Activated naive CD8-positive, alpha-beta T cell treated with anti-CD3 and anti-CD28 coated beads for 36 hours (primary cell): Measurements from ENCODE around the gene CCDC24. TPM values are rescaled to one million over a fixed set of nuclear protein-coding genes. Genes with fewer than 3 reads are reported as not detected.

Source experiments
- DNase-seq: peaks from one replicate; pipeline ENCODE4 v3.0.0; 2021
- H3K27ac Mint-ChIP-seq: one replicate; pipeline ENCODE4 v1.8.0; 2022; ENCODE audit warnings: mild to moderate bottlenecking, moderate library complexity, mixed read lengths
- H3K27me3 Mint-ChIP-seq: one replicate; pipeline ENCODE4 v1.8.0; 2022; ENCODE audit warnings: mild to moderate bottlenecking, mixed read lengths
- H3K36me3 Mint-ChIP-seq: one replicate; pipeline ENCODE4 v1.8.0; 2021; ENCODE audit warnings: mild to moderate bottlenecking, mixed read lengths
- H3K4me1 Mint-ChIP-seq: one replicate; pipeline ENCODE4 v1.8.0; 2021; ENCODE audit warnings: mixed read lengths
- H3K4me3 Mint-ChIP-seq: one replicate; pipeline ENCODE4 v1.8.0; 2022; ENCODE audit warnings: mild to moderate bottlenecking, moderate library complexity, mixed read lengths
- H3K9me3 Mint-ChIP-seq: one replicate; pipeline ENCODE4 v1.8.0; 2022; ENCODE audit warnings: mixed read lengths
- total RNA-seq, 2 experiments: library from RNA; stranded (reverse); gene quantifications; one replicate each; pipeline ENCODE4 v1.2.3, GENCODE V29; 2021

CCDC24 gene
- total RNA-seq, 2 experiments from 2014 or later: 1.0 to 1.5 TPM

DNA sequence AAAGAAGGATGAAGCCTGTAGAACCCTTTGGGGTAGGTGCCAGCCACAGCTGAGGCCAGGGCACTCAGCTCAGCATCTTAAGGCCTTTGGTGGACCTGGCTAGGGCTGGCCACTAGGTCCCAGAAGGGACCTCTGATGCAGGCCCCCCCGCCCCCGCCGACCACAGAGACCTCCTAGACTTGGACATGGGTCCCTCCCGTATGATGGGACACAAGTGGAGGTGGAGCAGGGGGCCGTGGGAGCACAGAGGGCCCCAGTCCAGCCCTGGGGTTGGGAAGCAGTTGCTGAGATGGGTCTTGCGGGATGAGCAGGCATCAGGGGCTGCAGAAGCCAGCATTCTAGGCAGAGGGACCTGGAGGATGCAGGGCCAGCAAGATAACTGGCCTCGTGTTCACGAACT lies 9.2 kb upstream of the CCDC24 start:
- Mint-ChIP-seq H3K36me3 (peaks cover 33% of the 10 kb centered on the region), H3K4me1 (peaks cover 20% of the 10 kb centered on the region), H3K9me3 (no peaks in the 10 kb centered on the region), H3K27me3 (peaks cover 5% of the 10 kb centered on the region), H3K27ac (no peak overlapping the region), H3K4me3 (no peak overlapping the region)
- no peak for DNase-seq

DNA sequence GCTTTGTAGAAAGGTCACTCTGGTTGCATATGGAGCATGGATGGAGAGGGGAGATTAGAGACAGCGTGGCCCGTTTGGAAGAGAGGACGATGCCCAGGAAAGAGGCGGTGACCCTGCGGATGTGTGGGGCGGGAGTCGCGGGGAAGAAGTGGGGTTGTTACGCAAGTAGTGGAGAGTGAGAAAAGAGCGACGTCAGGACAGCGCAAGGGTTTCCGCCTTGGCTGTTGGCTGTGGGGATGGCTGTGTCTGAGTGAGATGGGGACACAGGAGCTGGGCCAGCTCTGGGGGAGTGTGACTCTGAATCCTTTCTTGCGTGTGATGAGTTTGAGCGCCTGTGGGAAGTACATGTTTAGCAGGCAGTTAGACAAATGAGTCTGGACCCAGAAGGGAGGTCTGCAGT lies 8.6 kb upstream of the CCDC24 start:
- Mint-ChIP-seq H3K27me3 (peaks cover 5% of the 10 kb centered on the region), H3K9me3 (no peaks in the 10 kb centered on the region), H3K27ac (no peak overlapping the region), H3K4me3 (no peak overlapping the region), H3K36me3 (peaks cover 28% of the 10 kb centered on the region), H3K4me1 (peaks cover 14% of the 10 kb centered on the region)
- no peak for DNase-seq

DNA sequence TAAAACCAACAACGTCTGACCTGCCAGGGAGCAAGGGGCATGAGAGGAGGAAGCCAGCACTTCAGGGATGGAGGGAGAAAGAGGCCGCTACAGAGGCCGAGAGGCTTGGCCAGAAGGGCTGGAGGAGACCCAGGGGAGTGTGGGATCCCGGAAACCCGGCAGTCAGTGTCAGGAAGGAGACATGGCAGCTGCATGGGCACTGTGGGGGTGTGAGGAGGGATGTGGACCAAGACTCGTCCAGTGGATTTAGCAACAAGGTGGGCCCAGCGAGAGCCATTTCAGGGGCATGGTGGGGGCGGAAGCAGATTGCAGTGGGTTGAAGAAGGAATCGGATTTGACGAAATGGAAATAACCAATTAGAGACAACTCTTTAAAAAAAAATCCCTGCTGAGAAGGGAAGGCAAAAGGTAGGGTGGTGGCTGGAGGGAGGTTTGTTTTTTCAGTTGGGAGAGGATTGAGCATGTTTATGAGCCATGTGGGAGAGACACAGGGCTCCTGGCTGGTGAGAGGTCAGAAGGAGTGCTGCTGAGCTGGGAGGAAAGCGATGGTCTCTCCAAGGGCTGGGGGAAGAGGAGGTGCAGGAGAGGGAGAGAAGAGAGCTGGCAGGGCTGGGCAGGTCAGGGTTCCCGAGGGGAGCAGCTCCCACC lies 8.0 kb upstream of the CCDC24 start:
- DNase-seq: no peak
- Mint-ChIP-seq H3K27ac (no peak overlapping the region), H3K36me3 (peaks cover 23% of the 10 kb centered on the region), H3K9me3 (no peaks in the 10 kb centered on the region), H3K4me3 (no peak overlapping the region), H3K4me1 (peaks cover 10% of the 10 kb centered on the region), H3K27me3 (peaks cover 5% of the 10 kb centered on the region)

DNA sequence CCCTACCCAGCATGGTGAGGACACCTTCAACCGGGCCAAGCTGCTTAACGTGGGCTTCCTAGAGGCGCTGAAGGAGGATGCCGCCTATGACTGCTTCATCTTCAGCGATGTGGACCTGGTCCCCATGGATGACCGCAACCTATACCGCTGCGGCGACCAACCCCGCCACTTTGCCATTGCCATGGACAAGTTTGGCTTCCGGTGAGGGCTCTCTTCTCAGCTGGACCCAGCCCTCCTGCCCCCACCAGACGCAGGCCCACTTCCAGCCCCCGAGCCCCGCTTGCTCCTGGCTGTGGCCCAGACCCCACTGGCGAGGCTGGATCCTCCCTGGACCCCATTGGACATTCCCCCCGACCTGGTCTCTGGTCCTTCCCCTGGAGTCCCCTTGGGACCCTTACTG lies 6.5 kb upstream of the CCDC24 start:
- no peak overlapping the region for H3K27ac Mint-ChIP-seq
- H3K4me3 Mint-ChIP-seq: no peak overlapping the region
- peaks cover 5% of the 10 kb centered on the region for H3K27me3 Mint-ChIP-seq
- H3K4me1 Mint-ChIP-seq: peaks cover 5% of the 10 kb centered on the region
- peaks cover 18% of the 10 kb centered on the region for H3K36me3 Mint-ChIP-seq
- H3K9me3 Mint-ChIP-seq: no peaks in the 10 kb centered on the region
- DNase-seq: no peak

DNA sequence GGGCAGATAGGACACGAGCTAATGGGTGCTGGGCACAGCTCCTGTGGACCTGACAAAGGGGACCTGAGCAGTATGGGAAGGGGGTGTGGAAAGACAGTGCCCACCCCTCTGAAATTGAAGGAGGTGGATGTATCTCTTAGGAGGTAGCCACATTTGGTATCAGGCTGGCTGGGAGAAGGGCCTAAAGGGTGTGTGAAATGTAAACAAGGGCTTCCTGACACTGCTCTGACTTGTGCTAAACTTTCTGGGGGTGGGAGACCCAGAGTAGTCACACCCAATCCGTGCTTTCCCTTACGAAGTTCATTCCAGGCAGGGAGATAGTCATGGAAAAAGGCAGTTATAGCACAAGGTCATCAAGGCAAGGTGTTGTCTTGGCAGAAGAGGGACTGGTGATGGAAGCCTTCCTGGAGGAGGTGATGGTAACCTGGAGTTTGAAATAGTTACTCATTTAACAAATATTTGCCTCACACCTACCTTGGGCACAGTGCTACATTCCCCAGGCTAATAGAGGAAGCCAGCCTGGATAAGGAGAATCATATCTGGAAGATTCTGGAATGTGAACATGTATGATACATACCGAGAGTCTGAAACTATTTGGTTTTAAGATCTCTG lies 5.3 kb upstream of the CCDC24 start:
- Mint-ChIP-seq H3K27me3 (no peaks in the 10 kb centered on the region), H3K36me3 (peaks cover 11% of the 10 kb centered on the region), H3K4me3 (no peak overlapping the region), H3K4me1 (peaks cover 3% of the 10 kb centered on the region), H3K9me3 (no peaks in the 10 kb centered on the region), H3K27ac (no peak overlapping the region)
- no peak for DNase-seq

DNA sequence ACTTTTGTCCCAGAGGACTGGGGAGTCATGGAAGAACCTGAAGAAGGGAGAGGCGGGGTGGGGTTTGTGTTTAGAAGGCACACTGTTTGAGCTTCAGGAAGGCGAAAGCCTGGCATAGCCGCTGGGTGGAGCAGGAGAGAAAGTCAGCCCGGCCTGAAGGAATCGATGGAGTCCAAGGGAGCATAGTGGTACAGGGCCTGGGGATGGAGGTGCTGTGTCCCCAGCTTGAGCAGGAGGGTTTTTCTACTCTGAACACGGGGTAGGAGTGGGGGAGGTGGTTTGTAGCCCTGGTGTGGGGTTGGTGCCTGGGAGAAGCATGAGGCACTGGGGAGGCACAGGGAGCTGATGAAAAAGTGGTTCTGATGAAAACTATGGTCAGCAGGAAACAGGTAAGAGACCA lies 4.7 kb upstream of the CCDC24 start:
- H3K4me1 Mint-ChIP-seq: peaks cover 7% of the 10 kb centered on the region
- DNase-seq: no peak

DNA sequence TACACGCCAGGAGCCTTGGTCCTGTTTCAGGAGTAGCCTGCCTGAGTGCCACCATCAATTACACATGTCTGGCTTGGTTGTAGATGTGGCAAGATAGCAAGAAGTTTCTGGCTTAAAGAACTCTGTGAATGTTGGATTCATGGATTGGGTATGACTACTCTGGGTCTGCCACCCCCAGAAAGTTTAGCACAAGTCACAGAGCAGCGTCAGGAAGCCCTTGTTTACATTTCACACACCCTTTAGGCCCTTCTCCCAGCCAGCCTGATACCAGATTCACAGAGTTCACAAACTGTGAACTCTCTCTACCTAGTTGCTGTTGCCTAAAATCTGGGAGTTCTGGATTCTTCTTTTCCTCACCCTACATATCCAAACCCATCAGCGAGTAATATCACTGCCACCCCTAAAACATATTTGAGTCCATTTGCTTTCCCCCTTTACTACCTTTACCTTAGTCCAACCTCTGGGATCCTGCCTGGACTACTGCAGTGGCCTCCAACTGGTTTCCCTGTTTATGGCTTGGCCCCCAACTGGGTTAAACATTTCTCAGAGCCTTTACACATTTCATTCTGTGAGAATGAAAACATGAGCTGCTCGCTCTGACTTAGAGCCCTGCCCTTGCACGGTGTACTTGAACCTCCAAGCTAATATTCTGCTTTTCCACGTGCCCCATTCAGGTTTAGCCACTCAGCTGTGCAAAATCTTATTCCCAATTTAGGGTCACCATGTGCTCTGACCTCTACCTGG lies 4.1 kb upstream of the CCDC24 start:
- Mint-ChIP-seq H3K9me3 (no peaks in the 10 kb centered on the region), H3K27ac (no peak overlapping the region), H3K27me3 (no peaks in the 10 kb centered on the region)

More for the DNA sequence above, 4.7 kb upstream of the CCDC24 start:
- Mint-ChIP-seq H3K27me3 (no peaks in the 10 kb centered on the region), H3K4me3 (no peak overlapping the region), H3K36me3 (peaks cover 11% of the 10 kb centered on the region), H3K27ac (no peak overlapping the region), H3K9me3 (no peaks in the 10 kb centered on the region)

DNA sequence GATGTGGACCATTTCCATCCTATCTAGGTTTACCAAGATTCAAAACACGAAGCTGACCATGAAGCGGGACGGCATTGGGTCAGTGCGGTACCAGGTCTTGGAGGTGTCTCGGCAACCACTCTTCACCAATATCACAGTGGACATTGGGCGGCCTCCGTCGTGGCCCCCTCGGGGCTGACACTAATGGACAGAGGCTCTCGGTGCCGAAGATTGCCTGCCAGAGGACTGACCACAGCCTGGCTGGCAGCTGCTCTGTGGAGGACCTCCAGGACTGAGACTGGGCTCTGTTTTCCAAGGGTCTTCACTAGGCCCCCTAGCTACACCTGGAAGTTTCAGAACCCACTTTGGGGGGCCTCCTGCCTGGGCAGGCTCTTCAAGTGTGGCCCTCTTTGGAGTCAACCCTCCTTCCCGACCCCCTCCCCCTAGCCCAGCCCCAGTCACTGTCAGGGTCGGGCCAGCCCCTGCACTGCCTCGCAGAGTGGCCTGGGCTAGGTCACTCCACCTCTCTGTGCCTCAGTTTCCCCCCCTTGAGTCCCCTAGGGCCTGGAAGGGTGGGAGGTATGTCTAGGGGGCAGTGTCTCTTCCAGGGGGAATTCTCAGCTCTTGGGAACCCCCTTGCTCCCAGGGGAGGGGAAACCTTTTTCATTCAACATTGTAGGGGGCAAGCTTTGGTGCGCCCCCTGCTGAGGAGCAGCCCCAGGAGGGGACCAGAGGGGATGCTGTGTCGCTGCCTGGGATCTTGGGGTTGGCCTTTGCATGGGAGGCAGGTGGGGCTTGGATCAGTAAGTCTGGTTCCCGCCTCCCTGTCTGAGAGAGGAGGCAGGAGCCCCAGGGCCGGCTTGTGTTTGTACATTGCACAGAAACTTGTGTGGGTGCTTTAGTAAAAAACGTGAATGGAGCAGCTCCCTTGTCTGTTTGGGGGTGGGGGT lies 864 bp upstream of the CCDC24 start:
- H3K27ac Mint-ChIP-seq: peak overlapping the region; percentile 38
- no peaks in the 10 kb centered on the region for H3K36me3 Mint-ChIP-seq
- no peak for DNase-seq
- peaks cover 13% of the 10 kb centered on the region for H3K4me1 Mint-ChIP-seq
- H3K4me3 Mint-ChIP-seq: peak overlapping the region; percentile 85
- H3K27me3 Mint-ChIP-seq: no peaks in the 10 kb centered on the region
- H3K9me3 Mint-ChIP-seq: no peaks in the 10 kb centered on the region

More for the DNA sequence above, 4.1 kb upstream of the CCDC24 start:
- H3K4me3 Mint-ChIP-seq: no peak overlapping the region
- peaks cover 11% of the 10 kb centered on the region for H3K36me3 Mint-ChIP-seq
- peaks cover 12% of the 10 kb centered on the region for H3K4me1 Mint-ChIP-seq
- DNase-seq: no peak

DNA sequence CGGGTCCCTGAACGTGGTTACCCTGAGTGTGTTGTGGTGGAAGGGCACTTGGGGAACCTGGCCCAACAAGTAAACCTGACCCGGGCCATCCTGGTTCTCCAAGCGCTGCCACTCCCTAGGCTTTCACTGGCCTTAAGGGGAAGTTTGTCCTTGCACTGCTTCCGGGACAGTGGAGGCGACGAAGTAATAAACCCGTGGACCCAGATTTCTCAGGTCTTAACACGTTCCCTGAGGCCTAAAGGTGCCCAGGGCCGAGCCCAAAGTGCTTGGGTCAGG lies 261 bp upstream of the CCDC24 start:
- peaks cover 13% of the 10 kb centered on the region for H3K4me1 Mint-ChIP-seq
- H3K27ac Mint-ChIP-seq: no peak overlapping the region
- no peaks in the 10 kb centered on the region for H3K27me3 Mint-ChIP-seq
- H3K4me3 Mint-ChIP-seq: peak overlapping the region; percentile 85
- no peak for DNase-seq
- H3K9me3 Mint-ChIP-seq: no peaks in the 10 kb centered on the region
- H3K36me3 Mint-ChIP-seq: no peaks in the 10 kb centered on the region

DNA sequence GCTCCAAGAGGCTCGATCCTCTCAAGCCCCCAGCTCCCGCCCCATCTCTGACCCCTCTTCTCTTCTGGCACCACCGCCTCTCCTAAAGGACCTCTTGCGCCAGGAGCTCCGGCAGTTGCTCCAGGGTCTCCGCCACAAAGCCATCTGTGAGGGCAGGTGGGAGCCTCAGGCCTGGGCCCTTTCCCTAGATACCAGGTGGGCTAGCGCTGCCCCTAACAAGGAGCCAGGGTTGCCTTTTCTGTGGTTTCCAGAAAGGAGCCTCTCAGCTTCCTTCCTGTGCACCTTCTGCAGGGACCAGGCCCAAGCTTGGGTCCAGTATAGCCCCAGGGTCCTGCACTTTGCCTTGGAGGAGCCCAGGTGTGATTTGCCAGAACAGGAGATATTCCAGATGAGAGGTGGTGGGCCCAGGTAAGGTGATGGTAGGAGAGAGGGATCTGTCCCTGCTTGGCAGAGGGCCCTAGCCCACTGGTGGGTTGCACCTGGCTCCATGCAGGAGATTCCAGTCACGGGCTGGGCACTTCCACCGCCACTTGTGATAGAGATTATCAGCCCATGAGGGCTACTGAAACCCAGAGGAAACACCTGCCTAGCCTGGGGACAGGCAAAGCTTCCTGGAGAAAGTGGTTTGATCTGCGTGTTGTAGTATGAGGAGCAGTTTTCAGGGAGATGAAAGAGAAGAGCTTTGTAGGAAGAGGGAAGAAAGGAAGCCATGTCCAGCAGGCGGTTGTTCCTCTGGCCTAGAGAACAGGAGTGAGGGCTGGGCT lies 1.0 kb downstream of the CCDC24 start:
- H3K4me1 Mint-ChIP-seq: peaks cover 13% of the 10 kb centered on the region
- no peaks in the 10 kb centered on the region for H3K9me3 Mint-ChIP-seq
- H3K36me3 Mint-ChIP-seq: no peaks in the 10 kb centered on the region
- peak overlapping the region; percentile 68 for H3K27ac Mint-ChIP-seq
- H3K27me3 Mint-ChIP-seq: no peaks in the 10 kb centered on the region
- DNase-seq: no peak
- H3K4me3 Mint-ChIP-seq: peak overlapping the region; percentile 85

DNA sequence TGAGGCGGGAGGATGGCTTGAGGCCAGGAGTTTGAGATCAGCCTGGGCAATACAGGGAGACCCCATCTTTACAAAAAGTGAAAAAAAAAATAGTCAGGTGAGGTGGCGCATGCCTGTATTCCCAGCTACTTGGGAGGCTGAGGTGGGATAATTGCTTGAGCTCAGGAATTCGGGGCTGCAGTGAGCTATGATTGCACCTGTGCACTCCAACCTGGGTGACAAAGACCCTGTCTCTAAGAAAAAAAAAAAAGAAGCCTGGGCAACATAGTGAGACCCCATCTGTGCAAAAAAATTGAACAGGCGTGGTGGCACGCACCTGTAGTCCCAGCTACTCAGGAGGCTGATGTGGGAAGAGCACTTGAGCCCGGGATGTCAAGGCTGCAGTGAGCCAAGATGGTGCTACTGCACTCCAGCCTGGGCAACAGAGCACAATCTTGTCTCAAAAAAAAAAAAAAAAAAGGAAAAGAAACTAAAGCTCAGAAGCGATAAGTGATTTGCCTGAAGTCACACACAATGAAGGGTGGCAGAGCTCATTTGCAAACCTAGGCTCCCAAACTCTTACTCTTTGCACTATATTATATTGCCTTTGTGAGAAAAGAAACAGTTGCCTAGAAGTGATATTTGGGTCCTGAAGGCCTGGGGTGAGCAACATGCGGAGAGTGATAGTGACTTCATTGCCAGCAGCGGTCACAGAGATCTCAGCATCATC lies 2.0 kb downstream of the CCDC24 start:
- Mint-ChIP-seq H3K9me3 (no peaks in the 10 kb centered on the region), H3K4me3 (no peak overlapping the region), H3K4me1 (peaks cover 13% of the 10 kb centered on the region), H3K27me3 (no peaks in the 10 kb centered on the region), H3K27ac (no peak overlapping the region), H3K36me3 (no peaks in the 10 kb centered on the region)
- DNase-seq: no peak

DNA sequence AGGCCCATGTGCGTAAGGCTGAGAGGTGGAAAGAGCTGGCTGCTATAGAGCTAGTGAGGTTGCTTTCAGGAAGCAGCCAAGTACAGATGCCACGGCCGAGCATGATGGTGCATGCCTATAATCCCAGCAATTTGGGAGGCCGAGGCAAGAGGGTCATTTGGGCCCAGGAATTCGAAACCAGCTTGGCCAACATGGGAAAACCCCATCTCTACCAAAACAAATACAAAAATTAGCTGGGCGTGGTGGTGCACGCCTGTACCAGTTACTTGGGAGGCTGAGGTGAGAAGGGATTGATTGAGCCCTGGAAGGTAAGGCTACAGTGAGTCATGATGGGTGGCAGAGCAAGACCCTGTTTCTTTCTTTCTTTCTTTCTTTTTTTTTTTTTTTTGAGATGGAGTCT lies 2.7 kb downstream of the CCDC24 start:
- H3K36me3 Mint-ChIP-seq: no peaks in the 10 kb centered on the region
- no peaks in the 10 kb centered on the region for H3K27me3 Mint-ChIP-seq
- H3K4me3 Mint-ChIP-seq: no peak overlapping the region
- peaks cover 13% of the 10 kb centered on the region for H3K4me1 Mint-ChIP-seq
- no peaks in the 10 kb centered on the region for H3K9me3 Mint-ChIP-seq
- no peak for DNase-seq
- H3K27ac Mint-ChIP-seq: no peak overlapping the region

DNA sequence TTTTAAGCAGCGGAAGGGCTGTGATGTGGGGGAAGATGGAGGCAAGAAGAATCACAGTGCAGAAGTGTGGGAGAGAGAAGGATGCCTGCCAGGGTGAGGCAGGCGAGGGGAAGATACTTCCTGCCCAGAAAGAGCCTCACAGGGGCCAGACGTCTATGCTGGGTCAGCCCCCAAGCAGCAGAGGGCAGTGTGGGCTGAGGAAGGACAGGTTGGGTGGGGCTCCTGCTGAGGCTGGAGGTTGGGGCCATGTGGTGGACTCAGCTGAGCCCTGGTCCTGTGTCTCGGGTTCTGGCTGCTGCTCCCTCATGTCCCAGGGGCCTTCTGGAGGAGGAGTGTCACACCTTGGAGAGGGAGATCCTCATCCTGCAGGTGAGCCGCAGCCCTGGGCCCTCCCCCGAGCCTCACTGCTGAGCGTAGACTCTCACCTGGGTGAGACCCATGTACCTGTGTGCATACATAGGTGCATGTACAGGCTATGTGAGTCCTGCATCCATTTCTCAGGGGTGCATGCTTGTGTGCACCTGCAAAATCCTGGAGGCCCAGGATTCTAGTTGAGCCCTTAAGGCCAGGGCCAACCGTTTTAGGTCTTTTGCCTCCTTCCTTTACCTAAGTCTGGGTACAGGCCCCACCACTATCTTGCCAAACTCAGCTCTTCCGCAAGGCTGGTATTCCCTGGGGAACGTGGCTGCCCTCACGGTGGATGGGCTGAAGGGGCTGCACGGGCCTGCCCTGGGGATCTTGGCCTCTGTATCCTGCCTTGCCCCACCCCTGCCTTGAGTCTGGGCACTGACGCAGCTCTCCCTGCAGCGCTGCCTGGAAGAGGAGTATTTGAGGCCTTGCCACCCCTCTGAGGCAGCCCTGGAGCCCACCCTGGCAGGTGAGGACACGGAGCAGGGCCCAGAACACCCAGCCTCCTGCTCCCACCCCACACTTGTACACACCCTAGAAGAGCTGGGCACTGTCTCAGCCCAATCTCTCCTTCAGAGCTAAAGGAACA lies 3.7 kb downstream of the CCDC24 start:
- no peak overlapping the region for H3K4me3 Mint-ChIP-seq
- H3K27ac Mint-ChIP-seq: no peak overlapping the region
- peak; percentile 22 for DNase-seq
- no peaks in the 10 kb centered on the region for H3K9me3 Mint-ChIP-seq
- H3K36me3 Mint-ChIP-seq: no peaks in the 10 kb centered on the region
- H3K4me1 Mint-ChIP-seq: peaks cover 14% of the 10 kb centered on the region
- H3K27me3 Mint-ChIP-seq: no peaks in the 10 kb centered on the region
